Body of pancreas (tissue), 4 donors: ENCODE data around the gene HDHD3. TPM values are rescaled to one million over a fixed set of nuclear protein-coding genes. Genes with fewer than 3 reads are reported as not detected.

Experiments used
- ATAC-seq: fragments of 150-250 bp; one replicate; pipeline ENCODE4 v1.9.1; 2016
- DNase-seq, 4 donors: peaks; one replicate each; pipeline ENCODE4 v3.0.0-alpha.2; 2019
- H3K27ac ChIP-seq, 4 donors: fragments of 200-600 bp; sonication (generic); 1 replicate in 3 of 4; 2 replicates in 1 of 4; pipeline versions ENCODE4 v1.5.1 to v1.6.1; 2016 to 2019; ENCODE audit warnings: mild to moderate bottlenecking in 1 of 4, mixed read lengths in 1 of 4, moderate library complexity in 1 of 4
- H3K27me3 ChIP-seq, 2 donors: fragments of 200-600 bp; sonication (generic); one replicate each; pipeline ENCODE4 v1.6.0; 2016; ENCODE audit warnings: mild to moderate bottlenecking in 1 of 2
- H3K36me3 ChIP-seq, 2 donors: fragments of 200-600 bp; sonication (generic); replicated peaks in 1 of 2; 2 replicates each; pipeline ENCODE4 v1.5.1; 2016; ENCODE audit warnings: low read depth in 2 of 2; ENCODE audit not compliant: insufficient read depth in 1 of 2
- H3K4me1 ChIP-seq: fragments of 200-600 bp; sonication (generic); one replicate; pipeline ENCODE4 v1.6.0; 2016
- H3K4me3 ChIP-seq, 2 donors: fragments of 200-600 bp; sonication (generic); 1 replicate in 1 of 2; 2 replicates in 1 of 2; pipeline ENCODE4 v1.5.1; 2016 to 2019
- H3K9me3 ChIP-seq, 3 donors: fragments of 200-600 bp; sonication (generic); 1 replicate in 2 of 3; 2 replicates in 1 of 3; pipeline ENCODE4 v1.5.1; 2016
- POLR2A ChIP-seq, 3 donors: fragments of 450-650 bp; IDR thresholded peaks; one replicate each; pipeline ENCODE4 v1.6.1; 2016; ENCODE audit warnings: antibody characterized with exemption in 3 of 3, mild to moderate bottlenecking in 2 of 3
- WGBS, 2 donors: methylation state at CpG; one replicate each; pipeline ENCODE4 v1.1.5; 2017; 5-methylcytosine and 5-hydroxymethylcytosine counted together
- intact Hi-C: fragments of 100-400 bp; cut with DNase I; formaldehyde crosslinking; loops from one replicate; pipeline ENCODE4 v1.15.1; 2023
- total RNA-seq, 2 donors: library from RNA; depleted of rRNA; stranded (reverse); fragments of >200 nt; gene quantifications; one replicate each; pipeline ENCODE4 v1.1.0, GENCODE V29; 2016
- TF ChIP-seq, protein P1 (sequence below), 7 experiments: fragments of 450-650 bp in 4 of 7; fragments of 200-600 bp in 3 of 7; sonication (generic) in 3 of 7; IDR thresholded peaks; one replicate each; pipeline ENCODE4 v1.5.1; 2016 to 2019; ENCODE audit warnings: antibody characterized with exemption in 7 of 7

Gene HDHD3
- total RNA-seq, 2 donors from 2014 or later: 38.9 to 51.9 TPM

DNA sequence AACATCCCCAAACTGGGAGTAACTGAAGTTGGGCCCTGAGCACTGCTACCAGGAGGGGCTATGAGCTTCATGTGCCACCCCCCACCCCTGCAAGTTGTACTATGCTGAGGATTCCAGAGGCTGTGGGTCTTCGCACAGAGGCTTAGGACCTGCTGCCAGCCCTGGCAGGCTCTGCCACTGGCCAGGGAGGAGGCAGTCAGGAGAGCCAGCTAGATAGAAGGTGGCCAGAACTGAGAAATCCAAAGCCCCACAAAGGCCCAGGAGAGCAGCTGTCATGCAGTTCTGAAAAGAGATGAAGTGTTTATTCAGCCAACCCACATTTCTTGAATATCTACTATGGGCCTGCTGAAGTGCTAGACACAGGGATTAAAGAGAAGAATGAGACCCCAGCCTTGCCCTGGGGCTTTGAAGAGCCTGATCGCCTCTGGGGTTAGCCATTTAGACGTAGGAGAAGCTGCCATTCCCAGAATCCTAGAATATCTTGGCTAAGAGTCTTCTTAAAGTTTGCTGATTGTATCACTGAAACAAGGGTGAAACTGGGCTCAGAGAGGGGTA is 22.9 kb upstream of the HDHD3 start:
- 21 to 32% methylated on average over 3 of the region's 3 CpGs for WGBS, 2 donors
- H3K36me3 ChIP-seq: no peaks in the 10 kb centered on the region
- H3K9me3 ChIP-seq: no peaks in the 10 kb centered on the region
- peak overlapping the region; percentile 33 to 85 (median 76) for H3K27ac ChIP-seq
- no peak overlapping the region for H3K4me3 ChIP-seq
- intact Hi-C loops: no loop called here
- H3K4me1 ChIP-seq: peaks cover 62% of the 10 kb centered on the region
- H3K27me3 ChIP-seq: no peaks in the 10 kb centered on the region
- ATAC-seq (no peak), DNase-seq (peak in 1 of 4 donors; percentile 49)
- TF ChIP-seq, protein P1, sequence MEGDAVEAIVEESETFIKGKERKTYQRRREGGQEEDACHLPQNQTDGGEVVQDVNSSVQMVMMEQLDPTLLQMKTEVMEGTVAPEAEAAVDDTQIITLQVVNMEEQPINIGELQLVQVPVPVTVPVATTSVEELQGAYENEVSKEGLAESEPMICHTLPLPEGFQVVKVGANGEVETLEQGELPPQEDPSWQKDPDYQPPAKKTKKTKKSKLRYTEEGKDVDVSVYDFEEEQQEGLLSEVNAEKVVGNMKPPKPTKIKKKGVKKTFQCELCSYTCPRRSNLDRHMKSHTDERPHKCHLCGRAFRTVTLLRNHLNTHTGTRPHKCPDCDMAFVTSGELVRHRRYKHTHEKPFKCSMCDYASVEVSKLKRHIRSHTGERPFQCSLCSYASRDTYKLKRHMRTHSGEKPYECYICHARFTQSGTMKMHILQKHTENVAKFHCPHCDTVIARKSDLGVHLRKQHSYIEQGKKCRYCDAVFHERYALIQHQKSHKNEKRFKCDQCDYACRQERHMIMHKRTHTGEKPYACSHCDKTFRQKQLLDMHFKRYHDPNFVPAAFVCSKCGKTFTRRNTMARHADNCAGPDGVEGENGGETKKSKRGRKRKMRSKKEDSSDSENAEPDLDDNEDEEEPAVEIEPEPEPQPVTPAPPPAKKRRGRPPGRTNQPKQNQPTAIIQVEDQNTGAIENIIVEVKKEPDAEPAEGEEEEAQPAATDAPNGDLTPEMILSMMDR (IDR thresholded peaks at IDR 0.05): no peak
- no peak for TF ChIP-seq POLR2A (IDR thresholded peaks at IDR 0.05)

DNA sequence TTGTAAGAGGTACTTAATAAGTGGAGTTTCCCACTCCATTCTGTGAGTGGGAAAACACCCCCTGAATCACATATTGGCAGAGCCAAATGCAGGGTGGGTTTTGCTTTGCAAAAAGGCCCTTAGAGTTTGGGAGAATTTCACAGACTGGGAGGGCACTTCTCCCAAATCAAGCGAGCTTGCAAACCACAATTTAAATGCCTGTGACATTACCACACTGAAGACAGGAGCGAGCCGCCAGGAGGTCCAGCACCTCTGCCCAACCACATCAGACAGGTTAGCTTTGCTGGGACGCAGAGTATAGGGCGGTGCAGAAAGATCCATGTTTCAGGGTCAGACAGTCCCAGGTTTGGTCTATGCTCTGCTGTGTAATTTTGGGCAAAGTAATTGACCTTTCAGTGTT is 22.0 kb upstream of the HDHD3 start:
- Histone ChIP-seq H3K27ac (peak overlapping the region; percentile 50 to 85 (median 76)), H3K4me3 (no peak overlapping the region), H3K9me3 (no peaks in the 10 kb centered on the region), H3K4me1 (peaks cover 68% of the 10 kb centered on the region), H3K36me3 (no peaks in the 10 kb centered on the region), H3K27me3 (no peaks in the 10 kb centered on the region)
- no peak for ATAC-seq
- no peak for DNase-seq
- intact Hi-C loops: no loop called here
- TF ChIP-seq, protein P1 (IDR thresholded peaks at IDR 0.05): no peak
- TF ChIP-seq POLR2A (IDR thresholded peaks at IDR 0.05): peak in 1 of 3 donors; percentile 11
- WGBS, 2 donors: 30% methylated on average over 5 of the region's 5 CpGs

DNA sequence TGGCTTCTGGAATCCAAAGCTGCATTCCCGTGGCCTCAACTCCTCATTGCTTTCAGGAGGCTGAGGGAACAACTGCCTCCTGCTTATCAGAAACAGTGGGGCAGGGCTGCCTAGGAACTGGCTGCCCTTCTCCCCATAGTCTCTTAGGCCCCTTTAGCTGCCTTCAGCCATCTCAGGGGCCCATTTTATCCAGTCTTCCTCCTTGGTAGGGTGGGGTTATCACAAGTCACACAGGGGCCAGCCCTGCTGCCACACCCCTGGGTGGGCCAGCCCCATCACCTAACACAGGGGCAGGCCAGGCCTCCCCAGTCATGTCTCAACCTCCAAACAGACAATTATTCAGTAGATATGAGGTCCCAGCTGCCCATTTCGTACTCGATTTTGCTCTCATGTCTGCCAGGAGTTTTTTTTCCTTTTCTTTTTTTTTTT is 20.4 kb upstream of the HDHD3 start:
- WGBS, 2 donors: 36 to 55% methylated on average over 3 of the region's 3 CpGs
- DNase-seq (no peak), ATAC-seq (no peak)
- Histone ChIP-seq H3K4me3 (no peak overlapping the region), H3K36me3 (peaks cover 0 to 2% of the 10 kb centered on the region in 2 donors), H3K27ac (peak overlapping the region in 3 of 4 donors; percentile 23 to 85 (median 80)), H3K27me3 (no peaks in the 10 kb centered on the region), H3K9me3 (no peaks in the 10 kb centered on the region), H3K4me1 (peaks cover 70% of the 10 kb centered on the region)
- intact Hi-C loops: no loop called here
- TF ChIP-seq, protein P1 (IDR thresholded peaks at IDR 0.05): no peak
- TF ChIP-seq POLR2A (IDR thresholded peaks at IDR 0.05): no peak

- no peak for TF ChIP-seq POLR2A (IDR thresholded peaks at IDR 0.05)
- TF ChIP-seq, protein P1 (IDR thresholded peaks at IDR 0.05): no peak
- H3K27me3 ChIP-seq: no peaks in the 10 kb centered on the region
- DNase-seq (peak in 1 of 4 donors; percentile 9), ATAC-seq (peak; percentile 18)
- WGBS, 2 donors: 77 to 80% methylated on average over 9 of the region's 9 CpGs
- H3K9me3 ChIP-seq: no peaks in the 10 kb centered on the region
- peaks cover 0 to 15% of the 10 kb centered on the region in 2 donors for H3K36me3 ChIP-seq
- H3K27ac ChIP-seq: peak overlapping the region in 3 of 4 donors; percentile 31 to 71 (median 62)
- H3K4me3 ChIP-seq: no peak overlapping the region
- H3K4me1 ChIP-seq: peaks cover 61% of the 10 kb centered on the region
- intact Hi-C loops: no loop called here
Measured at GRCh38 chr9:113395000-113395861, 18.4 kb upstream of the HDHD3 start.
